Measurements from ENCODE around the gene GCLC.

The GCLC gene

GRCh38 chr6:53469163-53469562 lies 75.7 kb downstream of the GCLC start:
- H3K27me3 ChIP-seq (ENCODE audit: control insufficient read depth, insufficient read depth, low read length): no peaks in the 10 kb centered on the region
- H3K36me3 ChIP-seq (ENCODE audit: control insufficient read depth, insufficient read depth, low read length): no peaks in the 10 kb centered on the region
- H3K4me3 ChIP-seq (ENCODE audit: low read depth, low read length): no peak overlapping the region
- H3K9me3 ChIP-seq (ENCODE audit: control insufficient read depth, insufficient read depth, low read length): no peaks in the 10 kb centered on the region
- no peak overlapping the region for H3K9ac ChIP-seq (ENCODE audit: low read depth, low read length)
- H3K4me1 ChIP-seq (ENCODE audit: control insufficient read depth, insufficient read depth, low read length): no peaks in the 10 kb centered on the region
- no peak overlapping the region for H3K27ac ChIP-seq (ENCODE audit: low read depth, low read length)

- Histone ChIP-seq H3K27ac (ENCODE audit: low read depth, low read length) (no peak overlapping the region), H3K4me3 (ENCODE audit: low read depth, low read length) (no peak overlapping the region), H3K4me1 (ENCODE audit: control insufficient read depth, insufficient read depth, low read length) (no peaks in the 10 kb centered on the region), H3K27me3 (ENCODE audit: control insufficient read depth, insufficient read depth, low read length) (no peaks in the 10 kb centered on the region), H3K9me3 (ENCODE audit: control insufficient read depth, insufficient read depth, low read length) (no peaks in the 10 kb centered on the region), H3K9ac (ENCODE audit: low read depth, low read length) (no peak overlapping the region), H3K36me3 (ENCODE audit: control insufficient read depth, insufficient read depth, low read length) (no peaks in the 10 kb centered on the region)
Measured at GRCh38 chr6:53466257-53466656, 78.6 kb downstream of the GCLC start.

- Histone ChIP-seq H3K4me3 (ENCODE audit: low read depth, low read length) (no peak overlapping the region), H3K27ac (ENCODE audit: low read depth, low read length) (no peak overlapping the region), H3K27me3 (ENCODE audit: control insufficient read depth, insufficient read depth, low read length) (no peaks in the 10 kb centered on the region), H3K36me3 (ENCODE audit: control insufficient read depth, insufficient read depth, low read length) (no peaks in the 10 kb centered on the region), H3K9ac (ENCODE audit: low read depth, low read length) (no peak overlapping the region), H3K9me3 (ENCODE audit: control insufficient read depth, insufficient read depth, low read length) (no peaks in the 10 kb centered on the region), H3K4me1 (ENCODE audit: control insufficient read depth, insufficient read depth, low read length) (no peaks in the 10 kb centered on the region)
Measured at GRCh38 chr6:53465732-53466131, 79.2 kb downstream of the GCLC start.

- H3K27me3 ChIP-seq (ENCODE audit: control insufficient read depth, insufficient read depth, low read length): no peaks in the 10 kb centered on the region
- H3K4me3 ChIP-seq (ENCODE audit: low read depth, low read length): no peak overlapping the region
- H3K27ac ChIP-seq (ENCODE audit: low read depth, low read length): no peak overlapping the region
Measured at GRCh38 chr6:53464927-53465460, 79.9 kb downstream of the GCLC start.

GRCh38 chr6:53464483-53464882 lies 80.4 kb downstream of the GCLC start:
- Histone ChIP-seq H3K27ac (ENCODE audit: low read depth, low read length) (no peak overlapping the region), H3K36me3 (ENCODE audit: control insufficient read depth, insufficient read depth, low read length) (no peaks in the 10 kb centered on the region), H3K27me3 (ENCODE audit: control insufficient read depth, insufficient read depth, low read length) (no peaks in the 10 kb centered on the region), H3K9me3 (ENCODE audit: control insufficient read depth, insufficient read depth, low read length) (no peaks in the 10 kb centered on the region), H3K4me1 (ENCODE audit: control insufficient read depth, insufficient read depth, low read length) (no peaks in the 10 kb centered on the region), H3K4me3 (ENCODE audit: low read depth, low read length) (no peak overlapping the region), H3K9ac (ENCODE audit: low read depth, low read length) (no peak overlapping the region)

More at GRCh38 chr6:53464927-53465460, 79.9 kb downstream of the GCLC start:
- Histone ChIP-seq H3K36me3 (ENCODE audit: control insufficient read depth, insufficient read depth, low read length) (no peaks in the 10 kb centered on the region), H3K9me3 (ENCODE audit: control insufficient read depth, insufficient read depth, low read length) (no peaks in the 10 kb centered on the region), H3K9ac (ENCODE audit: low read depth, low read length) (no peak overlapping the region), H3K4me1 (ENCODE audit: control insufficient read depth, insufficient read depth, low read length) (no peaks in the 10 kb centered on the region)

- H3K27me3 ChIP-seq (ENCODE audit: control insufficient read depth, insufficient read depth, low read length): no peaks in the 10 kb centered on the region
- no peak overlapping the region for H3K9ac ChIP-seq (ENCODE audit: low read depth, low read length)
- no peaks in the 10 kb centered on the region for H3K36me3 ChIP-seq (ENCODE audit: control insufficient read depth, insufficient read depth, low read length)
- H3K9me3 ChIP-seq (ENCODE audit: control insufficient read depth, insufficient read depth, low read length): no peaks in the 10 kb centered on the region
- no peaks in the 10 kb centered on the region for H3K4me1 ChIP-seq (ENCODE audit: control insufficient read depth, insufficient read depth, low read length)
- no peak overlapping the region for H3K4me3 ChIP-seq (ENCODE audit: low read depth, low read length)
- H3K27ac ChIP-seq (ENCODE audit: low read depth, low read length): no peak overlapping the region
Measured at GRCh38 chr6:53461696-53462095, 83.2 kb downstream of the GCLC start.

GRCh38 chr6:53461041-53461656 lies 83.8 kb downstream of the GCLC start:
- Histone ChIP-seq H3K9me3 (ENCODE audit: control insufficient read depth, insufficient read depth, low read length) (no peaks in the 10 kb centered on the region), H3K36me3 (ENCODE audit: control insufficient read depth, insufficient read depth, low read length) (no peaks in the 10 kb centered on the region), H3K27me3 (ENCODE audit: control insufficient read depth, insufficient read depth, low read length) (no peaks in the 10 kb centered on the region), H3K4me3 (ENCODE audit: low read depth, low read length) (no peak overlapping the region), H3K9ac (ENCODE audit: low read depth, low read length) (no peak overlapping the region), H3K27ac (ENCODE audit: low read depth, low read length) (no peak overlapping the region), H3K4me1 (ENCODE audit: control insufficient read depth, insufficient read depth, low read length) (no peaks in the 10 kb centered on the region)

- Histone ChIP-seq H3K36me3 (ENCODE audit: control insufficient read depth, insufficient read depth, low read length) (no peaks in the 10 kb centered on the region), H3K27me3 (ENCODE audit: control insufficient read depth, insufficient read depth, low read length) (no peaks in the 10 kb centered on the region), H3K9ac (ENCODE audit: low read depth, low read length) (no peak overlapping the region), H3K9me3 (ENCODE audit: control insufficient read depth, insufficient read depth, low read length) (no peaks in the 10 kb centered on the region; the same call in 1 of the 2 replicates), H3K27ac (ENCODE audit: low read depth, low read length) (no peak overlapping the region), H3K4me3 (ENCODE audit: low read depth, low read length) (no peak overlapping the region), H3K4me1 (ENCODE audit: control insufficient read depth, insufficient read depth, low read length) (no peaks in the 10 kb centered on the region)
Measured at GRCh38 chr6:53458105-53458866, 86.6 kb downstream of the GCLC start.

- Histone ChIP-seq H3K9ac (ENCODE audit: low read depth, low read length) (no peak overlapping the region), H3K4me3 (ENCODE audit: low read depth, low read length) (no peak overlapping the region), H3K36me3 (ENCODE audit: control insufficient read depth, insufficient read depth, low read length) (no peaks in the 10 kb centered on the region), H3K9me3 (ENCODE audit: control insufficient read depth, insufficient read depth, low read length) (no peaks in the 10 kb centered on the region; the same call in 1 of the 2 replicates), H3K27me3 (ENCODE audit: control insufficient read depth, insufficient read depth, low read length) (no peaks in the 10 kb centered on the region), H3K4me1 (ENCODE audit: control insufficient read depth, insufficient read depth, low read length) (no peaks in the 10 kb centered on the region), H3K27ac (ENCODE audit: low read depth, low read length) (no peak overlapping the region)
Measured at GRCh38 chr6:53456809-53457208, 88.1 kb downstream of the GCLC start.

GRCh38 chr6:53455678-53456077 lies 89.2 kb downstream of the GCLC start:
- no peak overlapping the region for H3K4me3 ChIP-seq (ENCODE audit: low read depth, low read length)
- H3K4me1 ChIP-seq (ENCODE audit: control insufficient read depth, insufficient read depth, low read length): no peaks in the 10 kb centered on the region

GRCh38 chr6:53451165-53451564 lies 93.7 kb downstream of the GCLC start:
- Histone ChIP-seq H3K9me3 (ENCODE audit: control insufficient read depth, insufficient read depth, low read length) (no peaks in the 10 kb centered on the region; the same call in 1 of the 2 replicates), H3K4me1 (ENCODE audit: control insufficient read depth, insufficient read depth, low read length) (no peaks in the 10 kb centered on the region), H3K27ac (ENCODE audit: low read depth, low read length) (no peak overlapping the region), H3K36me3 (ENCODE audit: control insufficient read depth, insufficient read depth, low read length) (no peaks in the 10 kb centered on the region), H3K9ac (ENCODE audit: low read depth, low read length) (no peak overlapping the region), H3K4me3 (ENCODE audit: low read depth, low read length) (no peak overlapping the region), H3K27me3 (ENCODE audit: control insufficient read depth, insufficient read depth, low read length) (no peaks in the 10 kb centered on the region)

More at GRCh38 chr6:53455678-53456077, 89.2 kb downstream of the GCLC start:
- no peaks in the 10 kb centered on the region for H3K27me3 ChIP-seq (ENCODE audit: control insufficient read depth, insufficient read depth, low read length)
- H3K9me3 ChIP-seq (ENCODE audit: control insufficient read depth, insufficient read depth, low read length): no peaks in the 10 kb centered on the region; the same call in 1 of the 2 replicates
- no peak overlapping the region for H3K27ac ChIP-seq (ENCODE audit: low read depth, low read length)
- H3K9ac ChIP-seq (ENCODE audit: low read depth, low read length): no peak overlapping the region
- no peaks in the 10 kb centered on the region for H3K36me3 ChIP-seq (ENCODE audit: control insufficient read depth, insufficient read depth, low read length)
